A549 (cell line): Measurements from ENCODE around the gene CACNA1S.

Experiments
- CEBPB ChIP-seq, 2 experiments: fragments of >200 bp in 1 of 2; sonication (Bioruptor Twin) in 1 of 2; formaldehyde crosslinking in 1 of 2; IDR thresholded peaks; 2 replicates each; pipeline ENCODE4 v1.6.1; 2012 to 2016
- FOSL2 ChIP-seq, 2 experiments: fragments of 450-650 bp in 1 of 2; fragments of >200 bp in 1 of 2; sonication (Bioruptor Twin) in 1 of 2; formaldehyde crosslinking; IDR thresholded peaks; 2 replicates each; pipeline versions ENCODE4 v1.5.0 to v1.6.1; 2016 to 2020; ENCODE audit warnings: mild to moderate bottlenecking in 1 of 2, moderate library complexity in 1 of 2
- KDM1A ChIP-seq: fragments of 200-600 bp; sonication (generic); IDR thresholded peaks from 2 replicates; pipeline ENCODE4 v1.6.1; 2016; ENCODE audit warnings: low read depth, mild to moderate bottlenecking
- MYC ChIP-seq: IDR thresholded peaks from 2 replicates; pipeline ENCODE4 v1.6.1; 2012; ENCODE audit warnings: mild to moderate bottlenecking, inconsistent platforms, low read length, improper control_type of control experiment, borderline replicate concordance
- POLR2A ChIP-seq: IDR thresholded peaks from 2 replicates; pipeline ENCODE4 v1.6.1; 2012; ENCODE audit warnings: mild to moderate bottlenecking, low read length
- POLR2AphosphoS2 ChIP-seq: conservative IDR thresholded peaks from 2 replicates; pipeline ENCODE4 v1.6.1; 2012; ENCODE audit warnings: low read length, improper control_type of control experiment, inconsistent platforms
- RAD21 ChIP-seq, 2 experiments: fragments of >200 bp in 1 of 2; sonication (Bioruptor Twin) in 1 of 2; formaldehyde crosslinking in 1 of 2; IDR thresholded peaks in 1 of 2; conservative IDR thresholded peaks in 1 of 2; 2 replicates in 1 of 2; 3 replicates in 1 of 2; pipeline ENCODE4 v1.6.1; 2012 to 2018; ENCODE audit warnings: inconsistent platforms in 1 of 2
- RFX5 ChIP-seq: fragments of 450-650 bp; IDR thresholded peaks from 2 replicates; pipeline ENCODE4 v1.7.1; 2014; ENCODE audit warnings: antibody characterized with exemption, mild to moderate bottlenecking, moderate library complexity
- ZNF302 ChIP-seq: fragments of 250-450 bp; sonication (Bioruptor Pico); IDR thresholded peaks from 2 replicates; pipeline ENCODE4 v1.9.0; 2021; ENCODE audit warnings: inconsistent platforms, mild to moderate bottlenecking, moderate library complexity
- ZSCAN20 ChIP-seq: fragments of 250-450 bp; sonication (Bioruptor Pico); IDR thresholded peaks from 2 replicates; pipeline ENCODE4 v1.8.0; 2022; ENCODE audit warnings: mild to moderate bottlenecking, moderate library complexity
- TF ChIP-seq, protein P1 (sequence below): fragments of >200 bp; sonication (Bioruptor Twin); formaldehyde crosslinking; IDR thresholded peaks from 3 replicates; pipeline ENCODE4 v1.5.1; 2016
- TF ChIP-seq, protein P2 (sequence below): fragments of 250-450 bp; sonication (Bioruptor Pico); IDR thresholded peaks from 2 replicates; pipeline ENCODE4 v1.5.0; 2020; ENCODE audit warnings: low read depth, mild to moderate bottlenecking, moderate library complexity
- TF ChIP-seq, protein P3 (sequence below): IDR thresholded peaks from 2 replicates; pipeline ENCODE4 v1.6.1; 2012
- TF ChIP-seq, protein P4 (sequence below): fragments of 450-650 bp; IDR thresholded peaks from 2 replicates; pipeline ENCODE4 v1.6.1; 2014; ENCODE audit warnings: antibody characterized with exemption

DNA sequence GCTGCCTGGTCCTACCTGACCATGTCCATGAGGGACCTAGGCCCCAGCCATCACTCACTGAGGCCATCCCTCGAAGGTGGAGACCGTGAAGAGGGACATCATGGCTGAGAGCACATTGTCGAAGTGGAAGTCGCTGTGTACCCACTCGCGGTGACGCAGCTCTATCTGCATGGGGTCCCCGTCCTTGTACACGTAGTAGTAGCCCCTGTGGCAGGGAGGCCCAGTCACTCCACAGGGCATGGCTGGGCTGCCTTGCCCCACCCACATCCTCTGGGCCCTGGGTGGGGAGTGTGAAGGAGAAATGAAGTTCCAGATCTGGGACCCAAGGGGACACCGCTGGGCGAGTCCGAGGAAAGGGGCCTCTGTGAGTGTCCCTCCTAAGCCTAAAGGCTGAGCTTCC is 50.3 kb downstream of the CACNA1S start:
- TF ChIP-seq RAD21 (conservative IDR thresholded peaks at IDR 0.05 in 1 of 2, IDR thresholded peaks at IDR 0.05 in 1 of 2) (no peak), MYC (no peak), KDM1A (no peak), ZSCAN20 (no peak), POLR2A (no peak), ZNF302 (CRISPR knock-in tag) (no peak), CEBPB (IDR thresholded peaks at IDR 0.05) (no peak), FOSL2 (IDR thresholded peaks at IDR 0.05) (no peak), FOSL2 (CRISPR knock-in tag; IDR thresholded peaks at IDR 0.05) (no peak), RFX5 (no peak), POLR2AphosphoS2 (no peak)
- TF ChIP-seq, protein P1, sequence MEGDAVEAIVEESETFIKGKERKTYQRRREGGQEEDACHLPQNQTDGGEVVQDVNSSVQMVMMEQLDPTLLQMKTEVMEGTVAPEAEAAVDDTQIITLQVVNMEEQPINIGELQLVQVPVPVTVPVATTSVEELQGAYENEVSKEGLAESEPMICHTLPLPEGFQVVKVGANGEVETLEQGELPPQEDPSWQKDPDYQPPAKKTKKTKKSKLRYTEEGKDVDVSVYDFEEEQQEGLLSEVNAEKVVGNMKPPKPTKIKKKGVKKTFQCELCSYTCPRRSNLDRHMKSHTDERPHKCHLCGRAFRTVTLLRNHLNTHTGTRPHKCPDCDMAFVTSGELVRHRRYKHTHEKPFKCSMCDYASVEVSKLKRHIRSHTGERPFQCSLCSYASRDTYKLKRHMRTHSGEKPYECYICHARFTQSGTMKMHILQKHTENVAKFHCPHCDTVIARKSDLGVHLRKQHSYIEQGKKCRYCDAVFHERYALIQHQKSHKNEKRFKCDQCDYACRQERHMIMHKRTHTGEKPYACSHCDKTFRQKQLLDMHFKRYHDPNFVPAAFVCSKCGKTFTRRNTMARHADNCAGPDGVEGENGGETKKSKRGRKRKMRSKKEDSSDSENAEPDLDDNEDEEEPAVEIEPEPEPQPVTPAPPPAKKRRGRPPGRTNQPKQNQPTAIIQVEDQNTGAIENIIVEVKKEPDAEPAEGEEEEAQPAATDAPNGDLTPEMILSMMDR = no peak
- TF ChIP-seq, protein P2, sequence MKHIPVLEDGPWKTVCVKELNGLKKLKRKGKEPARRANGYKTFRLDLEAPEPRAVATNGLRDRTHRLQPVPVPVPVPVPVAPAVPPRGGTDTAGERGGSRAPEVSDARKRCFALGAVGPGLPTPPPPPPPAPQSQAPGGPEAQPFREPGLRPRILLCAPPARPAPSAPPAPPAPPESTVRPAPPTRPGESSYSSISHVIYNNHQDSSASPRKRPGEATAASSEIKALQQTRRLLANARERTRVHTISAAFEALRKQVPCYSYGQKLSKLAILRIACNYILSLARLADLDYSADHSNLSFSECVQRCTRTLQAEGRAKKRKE (CRISPR knock-in tag) = no peak
- TF ChIP-seq, protein P3, sequence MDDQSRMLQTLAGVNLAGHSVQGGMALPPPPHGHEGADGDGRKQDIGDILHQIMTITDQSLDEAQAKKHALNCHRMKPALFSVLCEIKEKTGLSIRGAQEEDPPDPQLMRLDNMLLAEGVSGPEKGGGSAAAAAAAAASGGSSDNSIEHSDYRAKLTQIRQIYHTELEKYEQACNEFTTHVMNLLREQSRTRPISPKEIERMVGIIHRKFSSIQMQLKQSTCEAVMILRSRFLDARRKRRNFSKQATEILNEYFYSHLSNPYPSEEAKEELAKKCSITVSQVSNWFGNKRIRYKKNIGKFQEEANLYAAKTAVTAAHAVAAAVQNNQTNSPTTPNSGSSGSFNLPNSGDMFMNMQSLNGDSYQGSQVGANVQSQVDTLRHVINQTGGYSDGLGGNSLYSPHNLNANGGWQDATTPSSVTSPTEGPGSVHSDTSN = no peak
- TF ChIP-seq, protein P4, sequence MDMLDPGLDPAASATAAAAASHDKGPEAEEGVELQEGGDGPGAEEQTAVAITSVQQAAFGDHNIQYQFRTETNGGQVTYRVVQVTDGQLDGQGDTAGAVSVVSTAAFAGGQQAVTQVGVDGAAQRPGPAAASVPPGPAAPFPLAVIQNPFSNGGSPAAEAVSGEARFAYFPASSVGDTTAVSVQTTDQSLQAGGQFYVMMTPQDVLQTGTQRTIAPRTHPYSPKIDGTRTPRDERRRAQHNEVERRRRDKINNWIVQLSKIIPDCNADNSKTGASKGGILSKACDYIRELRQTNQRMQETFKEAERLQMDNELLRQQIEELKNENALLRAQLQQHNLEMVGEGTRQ = no peak
